H9 (cell line): Measurements from ENCODE around the gene GPATCH3. TPM values are rescaled to one million over a fixed set of nuclear protein-coding genes. Genes with fewer than 3 reads are reported as not detected.

Experiments used
- DNase-seq: peaks from one replicate; pipeline ENCODE4 v3.0.0-alpha.2; 2017
- H2AFZ ChIP-seq: one replicate; pipeline ENCODE4 v1.6.1; 2013; ENCODE audit warnings: mild to moderate bottlenecking, low read length, control low read depth, moderate library complexity
- H2AK5ac ChIP-seq: 2 replicates; pipeline ENCODE4 v1.6.1; 2013; ENCODE audit warnings: low read length, control low read depth, mixed read lengths; ENCODE audit not compliant: insufficient read length
- H2BK120ac ChIP-seq: one replicate; pipeline ENCODE4 v1.6.1; 2013; ENCODE audit warnings: low read depth, mild to moderate bottlenecking, low read length, control low read depth, inconsistent platforms; ENCODE audit not compliant: poor library complexity, severe bottlenecking
- H2BK12ac ChIP-seq: 2 replicates; pipeline ENCODE4 v1.6.1; 2013; ENCODE audit warnings: low read length, control low read depth, mixed read lengths, low read depth; ENCODE audit not compliant: insufficient read length
- H2BK15ac ChIP-seq: 2 replicates; pipeline ENCODE4 v1.6.1; 2013; ENCODE audit warnings: low read depth, low read length, control low read depth
- H2BK20ac ChIP-seq: one replicate; pipeline ENCODE4 v1.6.1; 2013; ENCODE audit warnings: low read depth, mild to moderate bottlenecking, low read length, control low read depth, inconsistent platforms; ENCODE audit not compliant: poor library complexity, severe bottlenecking
- H2BK5ac ChIP-seq: 2 replicates; pipeline ENCODE4 v1.6.1; 2013; ENCODE audit warnings: low read length, control low read depth, mixed read lengths; ENCODE audit not compliant: insufficient read length
- H3K14ac ChIP-seq: 2 replicates; pipeline ENCODE4 v1.6.1; 2013; ENCODE audit warnings: low read length, control low read depth; ENCODE audit not compliant: insufficient read depth
- H3K18ac ChIP-seq: 2 replicates; pipeline ENCODE4 v1.6.1; 2013; ENCODE audit warnings: low read depth, mild to moderate bottlenecking, mixed read lengths, low read length, control low read depth; ENCODE audit not compliant: insufficient read length
- H3K23ac ChIP-seq: 2 replicates; pipeline ENCODE4 v1.6.1; 2013; ENCODE audit warnings: low read length, control low read depth, mixed read lengths, low read depth; ENCODE audit not compliant: insufficient read length
- H3K23me2 ChIP-seq: 2 replicates; pipeline ENCODE4 v1.6.1; 2013; ENCODE audit warnings: low read depth, mild to moderate bottlenecking, mixed read lengths, low read length, control low read depth; ENCODE audit not compliant: insufficient read length, poor library complexity, severe bottlenecking
- H3K27ac ChIP-seq: 2 replicates; pipeline ENCODE4 v1.5.1; 2013; ENCODE audit warnings: low read length, control low read depth, mixed read lengths, low read depth; ENCODE audit not compliant: insufficient read length
- H3K27me3 ChIP-seq: 2 replicates; pipeline ENCODE4 v1.6.1; 2013; ENCODE audit warnings: low read length, control low read depth, inconsistent platforms; ENCODE audit not compliant: insufficient read depth
- H3K4ac ChIP-seq: 2 replicates; pipeline ENCODE4 v1.6.1; 2013; ENCODE audit warnings: low read depth, mild to moderate bottlenecking, control low read depth, inconsistent platforms, low read length, moderate library complexity
- H3K4me1 ChIP-seq: 2 replicates; pipeline ENCODE4 v1.6.1; 2013; ENCODE audit warnings: low read length, control low read depth, inconsistent platforms; ENCODE audit not compliant: insufficient read depth
- H3K4me2 ChIP-seq: 2 replicates; pipeline ENCODE4 v1.6.1; 2013; ENCODE audit warnings: low read length, control low read depth, mixed read lengths; ENCODE audit not compliant: insufficient read length, insufficient read depth
- H3K56ac ChIP-seq: 2 replicates; pipeline ENCODE4 v1.6.1; 2013; ENCODE audit warnings: low read depth, mild to moderate bottlenecking, mixed read lengths, low read length, control low read depth; ENCODE audit not compliant: insufficient read length
- H3K79me1 ChIP-seq: 2 replicates; pipeline ENCODE4 v1.6.1; 2013; ENCODE audit warnings: low read depth, mild to moderate bottlenecking, moderate library complexity, low read length, control low read depth, inconsistent platforms; ENCODE audit not compliant: insufficient read depth, poor library complexity, severe bottlenecking
- H3K79me2 ChIP-seq: 2 replicates; pipeline ENCODE4 v1.6.1; 2013; ENCODE audit warnings: low read length, control low read depth, inconsistent platforms; ENCODE audit not compliant: insufficient read depth
- H3K9ac ChIP-seq: 2 replicates; pipeline ENCODE4 v1.6.1; 2013; ENCODE audit warnings: low read length, control low read depth, mixed read lengths; ENCODE audit not compliant: insufficient read length; ENCODE audit errors: extremely low read depth
- H3K9me3 ChIP-seq: one replicate; pipeline ENCODE4 v1.6.1; 2013; ENCODE audit warnings: low read depth, low read length, inconsistent platforms; ENCODE audit not compliant: control insufficient read depth
- H3T11ph ChIP-seq: one replicate; pipeline ENCODE4 v1.6.1; 2013; ENCODE audit warnings: mild to moderate bottlenecking, low read length, control low read depth, inconsistent platforms
- H4K20me1 ChIP-seq: one replicate; pipeline ENCODE4 v1.6.1; 2013; ENCODE audit not compliant: control insufficient read depth, insufficient read length, insufficient read depth
- H4K5ac ChIP-seq: 2 replicates; pipeline ENCODE4 v1.6.1; 2013; ENCODE audit warnings: low read depth, mild to moderate bottlenecking, mixed read lengths, low read length, control low read depth; ENCODE audit not compliant: insufficient read length
- H4K8ac ChIP-seq: replicated peaks from 2 replicates; pipeline ENCODE4 v1.6.1; 2013; ENCODE audit warnings: low read length, control low read depth, mixed read lengths, low read depth; ENCODE audit not compliant: insufficient read length
- H4K91ac ChIP-seq: 2 replicates; pipeline ENCODE4 v1.6.1; 2013; ENCODE audit warnings: low read depth, mild to moderate bottlenecking, moderate library complexity, mixed read lengths, low read length, control low read depth; ENCODE audit not compliant: insufficient read length
- H3K27ac Mint-ChIP-seq, 3 experiments: 2 replicates in 2 of 3; 3 replicates in 1 of 3; pipeline ENCODE4 v1.8.0; 2020 to 2021; ENCODE audit warnings: mixed read lengths in 3 of 3, mild to moderate bottlenecking in 1 of 3, moderate library complexity in 1 of 3
- H3K27me3 Mint-ChIP-seq: 2 replicates; pipeline ENCODE4 v1.8.0; 2021; ENCODE audit warnings: low read depth, mild to moderate bottlenecking, moderate library complexity, mixed read lengths
- H3K36me3 Mint-ChIP-seq, 3 experiments: 2 replicates in 2 of 3; 3 replicates in 1 of 3; pipeline ENCODE4 v1.8.0; 2020 to 2021; ENCODE audit warnings: low read depth in 3 of 3, mixed read lengths in 3 of 3; ENCODE audit not compliant: insufficient read depth in 1 of 3
- H3K4me1 Mint-ChIP-seq, 2 experiments: 2 replicates each; pipeline ENCODE4 v1.8.0; 2020; ENCODE audit warnings: mixed read lengths in 2 of 2
- H3K4me3 Mint-ChIP-seq, 2 experiments: 2 replicates in 1 of 2; 3 replicates in 1 of 2; pipeline ENCODE4 v1.8.0; 2020 to 2021; ENCODE audit warnings: mild to moderate bottlenecking in 2 of 2, mixed read lengths in 2 of 2, moderate library complexity in 1 of 2
- H3K9me3 Mint-ChIP-seq, 2 experiments: 2 replicates in 1 of 2; 3 replicates in 1 of 2; pipeline ENCODE4 v1.8.0; 2020; ENCODE audit warnings: mild to moderate bottlenecking in 2 of 2, mixed read lengths in 2 of 2, moderate library complexity in 1 of 2
- CTCF ChIP-seq: fragments of 200-600 bp; sonication (generic); conservative IDR thresholded peaks from 3 replicates; pipeline ENCODE4 v1.8.0; 2021; ENCODE audit warnings: antibody characterized with exemption, mild to moderate bottlenecking
- WGBS: extraction: QIAGEN DNeasy Blood & Tissue Kit; methylation state at CpG from one replicate; pipeline ENCODE4 v1.1.7; 2013; ENCODE audit warnings: missing lambda C conversion rate, low lambda C conversion rate, mixed read lengths; ENCODE audit not compliant: insufficient read length; ENCODE audit errors: extremely low coverage; 5-methylcytosine and 5-hydroxymethylcytosine counted together
- total RNA-seq: library from RNA; stranded (reverse); gene quantifications from 2 replicates; pipeline ENCODE4 v1.2.1, GENCODE V29; 2021

GPATCH3 gene
- total RNA-seq, 1 experiment from 2014 or later: 19.4 TPM

- no peak overlapping the region for H3K4me2 ChIP-seq
- no peak for TF ChIP-seq CTCF
- H4K8ac ChIP-seq: no peak overlapping the region
- no peaks in the 10 kb centered on the region for H3K23me2 ChIP-seq
- no peaks in the 10 kb centered on the region for H3K27me3 ChIP-seq
- Mint-ChIP-seq H3K36me3 (peaks cover 19 to 57% (median 43%) of the 10 kb centered on the region in 3 experiments; a peak in 6 of 7 replicates), H3K4me1 (peaks cover 19 to 22% of the 10 kb centered on the region in 2 experiments), H3K27ac (no peak overlapping the region; a peak in 1 of 7 replicates), H3K27me3 (no peaks in the 10 kb centered on the region), H3K9me3 (no peaks in the 10 kb centered on the region), H3K4me3 (no peak overlapping the region)
- no peak overlapping the region for H2AK5ac ChIP-seq
- no peak overlapping the region for H4K5ac ChIP-seq
- DNase-seq: no peak
- no peak overlapping the region for H2BK120ac ChIP-seq
- no peak overlapping the region for H2AFZ ChIP-seq
- no peak overlapping the region for H3K14ac ChIP-seq
- H3T11ph ChIP-seq: no peak overlapping the region
- no peak overlapping the region for H3K23ac ChIP-seq
- no peak overlapping the region for H2BK15ac ChIP-seq
- H3K9me3 ChIP-seq: no peaks in the 10 kb centered on the region
- WGBS: no CpG with 5 or more reads among the region's 10 CpGs
- H2BK12ac ChIP-seq: no peak overlapping the region
- no peak overlapping the region for H2BK20ac ChIP-seq
- H3K4me1 ChIP-seq: no peaks in the 10 kb centered on the region
- no peak overlapping the region for H3K56ac ChIP-seq
- H4K20me1 ChIP-seq: no peaks in the 10 kb centered on the region
- H3K27ac ChIP-seq: no peak overlapping the region
- H3K79me2 ChIP-seq: no peaks in the 10 kb centered on the region
- H3K18ac ChIP-seq: no peak overlapping the region
- H2BK5ac ChIP-seq: no peak overlapping the region
- no peak overlapping the region for H3K9ac ChIP-seq
- no peak overlapping the region for H3K4ac ChIP-seq
- H3K79me1 ChIP-seq: no peaks in the 10 kb centered on the region
- no peak overlapping the region for H4K91ac ChIP-seq
Observed at GRCh38 chr1:26853600-26853999, 46.7 kb downstream of the GPATCH3 start.
